Sigmoid colon (tissue), 7 donors: ENCODE results near the gene RNU7-1. TPM values are rescaled to one million over a fixed set of nuclear protein-coding genes. Genes with fewer than 3 reads are reported as not detected.

Experiments
- DNase-seq: peaks from one replicate; pipeline ENCODE4 v3.0.0-alpha.2; 2019
- H3K27ac ChIP-seq, 4 donors: fragments of 200-600 bp; sonication (generic); one replicate each; pipeline ENCODE4 v1.5.1; 2016 to 2019; ENCODE audit warnings: mild to moderate bottlenecking in 1 of 4
- H3K27me3 ChIP-seq, 3 donors: fragments of 200-600 bp; sonication (generic); one replicate each; pipeline ENCODE4 v1.5.1; 2019; ENCODE audit warnings: mild to moderate bottlenecking in 1 of 3
- H3K36me3 ChIP-seq, 4 donors: fragments of 200-600 bp; sonication (generic); one replicate each; pipeline ENCODE4 v1.5.1; 2016 to 2019
- H3K4me1 ChIP-seq, 4 donors: fragments of 200-600 bp; sonication (generic); one replicate each; pipeline ENCODE4 v1.5.1; 2017 to 2019
- H3K4me3 ChIP-seq, 4 donors: fragments of 200-600 bp; sonication (generic); one replicate each; pipeline ENCODE4 v1.5.1; 2017 to 2019; ENCODE audit warnings: mild to moderate bottlenecking in 2 of 4, moderate library complexity in 1 of 4
- H3K9me3 ChIP-seq, 4 donors: fragments of 200-600 bp in 3 of 4; sonication (generic) in 3 of 4; one replicate each; pipeline versions ENCODE4 v1.5.1 to v1.6.1; 2013 to 2019
- CTCF ChIP-seq, 4 experiments: fragments of 450-650 bp in 3 of 4; fragments of 200-600 bp in 1 of 4; IDR thresholded peaks; one replicate each; pipeline ENCODE4 v1.5.1; 2016 to 2019; ENCODE audit warnings: antibody characterized with exemption in 4 of 4, mild to moderate bottlenecking in 3 of 4, moderate library complexity in 2 of 4
- EP300 ChIP-seq, 4 donors: sonication (generic); formaldehyde crosslinking; IDR thresholded peaks; one replicate each; pipeline ENCODE4 v1.6.1; 2017; ENCODE audit warnings: antibody characterized with exemption in 4 of 4
- POLR2A ChIP-seq, 2 donors: fragments of 450-650 bp; IDR thresholded peaks; one replicate each; pipeline ENCODE4 v1.6.1; 2016; ENCODE audit warnings: antibody characterized with exemption in 2 of 2, mild to moderate bottlenecking in 2 of 2, moderate library complexity in 2 of 2
- POLR2AphosphoS5 ChIP-seq, 4 donors: sonication (generic); formaldehyde crosslinking; IDR thresholded peaks; one replicate each; pipeline ENCODE4 v1.6.1; 2017; ENCODE audit warnings: antibody characterized with exemption in 4 of 4
- WGBS, 2 donors: extraction: QIAGEN DNeasy Blood & Tissue Kit; methylation state at CpG; one replicate each; pipeline ENCODE4 v1.1.7; 2013; 5-methylcytosine and 5-hydroxymethylcytosine counted together
- intact Hi-C: fragments of 100-400 bp; cut with DNase I; formaldehyde crosslinking; loops from one replicate; pipeline ENCODE4 v1.15.1; 2023
- polyA plus RNA-seq, 3 donors: library from polyadenylated mRNA; stranded (reverse); fragments of 200-250 nt; gene quantifications; one replicate each; pipeline ENCODE4 v1.2.3, GENCODE V29; 2013
- total RNA-seq, 4 donors: library from RNA; depleted of rRNA; stranded (reverse); fragments of >200 nt; gene quantifications; one replicate each; pipeline ENCODE4 v1.1.0, GENCODE V29; 2016
- donor health status: healthy with polysubstance abuse.
- donor health status: Bipolar disorder and iron deficiency.
- donor health status: healthy.

Gene RNU7-1
- total and polyA plus RNA-seq, 7 donors = not detected

- intact Hi-C loops = loop anchor here (2.0 kb wide), 2 partner anchors 39 to 95 kb away; no protein-coding TSS in a partner anchor
- Histone ChIP-seq H3K27ac (peak overlapping the region; percentile 64 to 86 (median 82)), H3K9me3 (no peaks in the 10 kb centered on the region), H3K27me3 (no peaks in the 10 kb centered on the region), H3K36me3 (peaks cover 32 to 38% (median 33%) of the 10 kb centered on the region in 4 donors), H3K4me1 (peaks cover 0 to 45% (median 38%) of the 10 kb centered on the region in 4 donors), H3K4me3 (peak overlapping the region in 1 of 4 donors; percentile 20)
- WGBS, 2 donors = 16 to 60% methylated on average over 17 of the region's 17 CpGs
- peak; percentile 76 for DNase-seq
- TF ChIP-seq POLR2A (IDR thresholded peaks at IDR 0.05) = no peak
- TF ChIP-seq EP300 (IDR thresholded peaks at IDR 0.05) = no peak
- no peak for TF ChIP-seq POLR2AphosphoS5 (IDR thresholded peaks at IDR 0.05)
- no peak for TF ChIP-seq CTCF (IDR thresholded peaks at IDR 0.05)
These were observed 20.3 kb downstream of the RNU7-1 start for GRCh38 chr12:6963791-6964413.

GRCh38 chr12:6964605-6965025 is 21.0 kb downstream of the RNU7-1 start:
- TF ChIP-seq CTCF (IDR thresholded peaks at IDR 0.05) = no peak
- TF ChIP-seq EP300 (IDR thresholded peaks at IDR 0.05) = no peak
- TF ChIP-seq POLR2A (IDR thresholded peaks at IDR 0.05) = no peak
- TF ChIP-seq POLR2AphosphoS5 (IDR thresholded peaks at IDR 0.05) = no peak
- peak overlapping the region; percentile 81 to 86 (median 82) for H3K27ac ChIP-seq
- no peaks in the 10 kb centered on the region for H3K9me3 ChIP-seq
- H3K4me3 ChIP-seq = no peak overlapping the region
- intact Hi-C loops = loop anchor here (1.0 to 2.0 kb wide), 3 partner anchors 20 to 96 kb away; partner anchors contain the start of gene C12orf57
- WGBS, 2 donors = 18 to 60% methylated on average over 8 of the region's 8 CpGs
- peaks cover 0 to 52% (median 45%) of the 10 kb centered on the region in 4 donors for H3K4me1 ChIP-seq
- H3K27me3 ChIP-seq = no peaks in the 10 kb centered on the region
- peak; percentile 68 for DNase-seq
- H3K36me3 ChIP-seq = peaks cover 32 to 40% (median 35%) of the 10 kb centered on the region in 4 donors

GRCh38 chr12:6965026-6965661 is 21.5 kb downstream of the RNU7-1 start:
- peak overlapping the region; percentile 81 to 86 (median 82) for H3K27ac ChIP-seq
- DNase-seq = peak; percentile 96
- H3K36me3 ChIP-seq = peaks cover 32 to 40% (median 35%) of the 10 kb centered on the region in 4 donors
- intact Hi-C loops = loop anchor here (1.0 to 2.0 kb wide), 3 partner anchors 21 to 96 kb away; partner anchors contain the start of gene C12orf57
- H3K4me1 ChIP-seq = peaks cover 0 to 57% (median 46%) of the 10 kb centered on the region in 4 donors
- no peaks in the 10 kb centered on the region for H3K9me3 ChIP-seq
- TF ChIP-seq EP300 (IDR thresholded peaks at IDR 0.05) (no peak), POLR2AphosphoS5 (IDR thresholded peaks at IDR 0.05) (peak in 3 of 4 donors; percentile 39 to 55 (median 45)), POLR2A (IDR thresholded peaks at IDR 0.05) (no peak), CTCF (IDR thresholded peaks at IDR 0.05) (peak; percentile 81 to 97 (median 88))
- H3K27me3 ChIP-seq = no peaks in the 10 kb centered on the region
- H3K4me3 ChIP-seq = no peak overlapping the region
- 6 to 18% methylated on average over 12 of the region's 12 CpGs for WGBS, 2 donors

- intact Hi-C loops = loop anchor here (1.0 to 2.0 kb wide), 3 partner anchors 21 to 97 kb away; partner anchors contain the start of gene C12orf57
- 36 to 71% methylated on average over 4 of the region's 4 CpGs for WGBS, 2 donors
- no peak overlapping the region for H3K4me3 ChIP-seq
- no peak for TF ChIP-seq CTCF (IDR thresholded peaks at IDR 0.05)
- no peak for TF ChIP-seq POLR2AphosphoS5 (IDR thresholded peaks at IDR 0.05)
- no peak for TF ChIP-seq EP300 (IDR thresholded peaks at IDR 0.05)
- no peak for TF ChIP-seq POLR2A (IDR thresholded peaks at IDR 0.05)
- H3K9me3 ChIP-seq = no peaks in the 10 kb centered on the region
- peaks cover 0 to 53% (median 43%) of the 10 kb centered on the region in 4 donors for H3K4me1 ChIP-seq
- H3K27ac ChIP-seq = peak overlapping the region; percentile 81 to 86 (median 82)
- no peak for DNase-seq
- H3K27me3 ChIP-seq = no peaks in the 10 kb centered on the region
- peaks cover 32 to 40% (median 35%) of the 10 kb centered on the region in 4 donors for H3K36me3 ChIP-seq
These were observed 22.1 kb downstream of the RNU7-1 start for GRCh38 chr12:6965714-6966113.
